Activated naive CD8-positive, alpha-beta T cell treated with anti-CD3 and anti-CD28 coated beads, Interleukin-2, amount 10 ng/mL, durations not matched to agents 7 days and 5 days (primary cell): ENCODE results near the gene GIPC3. TPM values are rescaled to one million over a fixed set of nuclear protein-coding genes. Genes with fewer than 3 reads are reported as not detected.

ENCODE experiments used
- ATAC-seq: fragments of 150-1000 bp; cut with Tn5 transposase; one replicate; pipeline ENCODE4 v1.10.0; 2021; ENCODE audit warnings: low read depth, moderate library complexity
- POLR2A ChIA-PET: fragments of 350-600 bp; sonication (Branson Sonifier 250); formaldehyde crosslinking; loops from one replicate; lab custom pipeline; 2021; ENCODE audit warnings: antibody characterized with exemption; lab: Charles Lee
- DNase-seq: peaks from one replicate; pipeline ENCODE4 v3.0.0; 2021
- H3K27ac Mint-ChIP-seq: one replicate; pipeline ENCODE4 v1.8.0; 2022; ENCODE audit warnings: mild to moderate bottlenecking, mixed read lengths
- H3K27me3 Mint-ChIP-seq: one replicate; pipeline ENCODE4 v1.8.0; 2022; ENCODE audit warnings: mild to moderate bottlenecking, moderate library complexity, mixed read lengths
- H3K36me3 Mint-ChIP-seq: one replicate; pipeline ENCODE4 v1.8.0; 2021; ENCODE audit warnings: mild to moderate bottlenecking, mixed read lengths
- H3K4me1 Mint-ChIP-seq: one replicate; pipeline ENCODE4 v1.8.0; 2021; ENCODE audit warnings: mixed read lengths
- H3K4me3 Mint-ChIP-seq: one replicate; pipeline ENCODE4 v1.8.0; 2022; ENCODE audit warnings: mild to moderate bottlenecking, moderate library complexity, mixed read lengths
- H3K9me3 Mint-ChIP-seq: one replicate; pipeline ENCODE4 v1.8.0; 2021; ENCODE audit warnings: mixed read lengths
- total RNA-seq, 2 experiments: library from RNA; stranded (reverse); gene quantifications; one replicate each; pipeline ENCODE4 v1.2.3, GENCODE V29; 2021

The GIPC3 gene
- total RNA-seq, 2 experiments from 2014 or later = 1.4 to 1.5 TPM

GRCh38 chr19:3590991-3591659 lies 5.8 kb downstream of the GIPC3 start:
- Mint-ChIP-seq H3K27ac (no peak overlapping the region), H3K9me3 (peaks cover 2% of the 10 kb centered on the region), H3K4me3 (no peak overlapping the region), H3K4me1 (no peaks in the 10 kb centered on the region), H3K27me3 (no peaks in the 10 kb centered on the region), H3K36me3 (no peaks in the 10 kb centered on the region)
- DNase-seq (no peak), ATAC-seq (no peak)
- POLR2A ChIA-PET = interaction anchor here (0.9 kb wide), 1 partner anchor 17 kb away, joined by 3 read pairs; no protein-coding TSS in a partner anchor

GRCh38 chr19:3591876-3592613 lies 6.8 kb downstream of the GIPC3 start:
- no peak overlapping the region for H3K4me3 Mint-ChIP-seq
- H3K4me1 Mint-ChIP-seq = no peaks in the 10 kb centered on the region
- DNase-seq = no peak
- H3K27me3 Mint-ChIP-seq = no peaks in the 10 kb centered on the region
- no peak overlapping the region for H3K27ac Mint-ChIP-seq
- peaks cover 2% of the 10 kb centered on the region for H3K9me3 Mint-ChIP-seq
- H3K36me3 Mint-ChIP-seq = no peaks in the 10 kb centered on the region
- no peak for ATAC-seq
- POLR2A ChIA-PET = no interaction called here

- Mint-ChIP-seq H3K27ac (no peak overlapping the region), H3K4me1 (no peaks in the 10 kb centered on the region), H3K9me3 (peaks cover 2% of the 10 kb centered on the region), H3K4me3 (no peak overlapping the region), H3K36me3 (no peaks in the 10 kb centered on the region), H3K27me3 (no peaks in the 10 kb centered on the region)
- ATAC-seq = no peak
- POLR2A ChIA-PET = no interaction called here
- no peak for DNase-seq
Measured at GRCh38 chr19:3593156-3593555, 7.9 kb downstream of the GIPC3 start.

- H3K9me3 Mint-ChIP-seq = peaks cover 2% of the 10 kb centered on the region
- no peak for DNase-seq
- H3K4me3 Mint-ChIP-seq = no peak overlapping the region
- H3K27ac Mint-ChIP-seq = no peak overlapping the region
- no peaks in the 10 kb centered on the region for H3K4me1 Mint-ChIP-seq
- H3K36me3 Mint-ChIP-seq = no peaks in the 10 kb centered on the region
- POLR2A ChIA-PET = no interaction called here
- no peaks in the 10 kb centered on the region for H3K27me3 Mint-ChIP-seq
- ATAC-seq = no peak
Measured at GRCh38 chr19:3595521-3596061, 10.3 kb downstream of the GIPC3 start.

- no peak overlapping the region for H3K4me3 Mint-ChIP-seq
- no peaks in the 10 kb centered on the region for H3K4me1 Mint-ChIP-seq
- DNase-seq = no peak
- no peak for ATAC-seq
- no peak overlapping the region for H3K27ac Mint-ChIP-seq
- POLR2A ChIA-PET = no interaction called here
- H3K36me3 Mint-ChIP-seq = no peaks in the 10 kb centered on the region
- H3K9me3 Mint-ChIP-seq = no peaks in the 10 kb centered on the region
- H3K27me3 Mint-ChIP-seq = no peaks in the 10 kb centered on the region
Measured at GRCh38 chr19:3599776-3600187, 14.5 kb downstream of the GIPC3 start.

- POLR2A ChIA-PET = interaction anchor here (0.7 kb wide), 1 partner anchor 317 kb away, joined by 5 read pairs; no protein-coding TSS in a partner anchor
- no peaks in the 10 kb centered on the region for H3K36me3 Mint-ChIP-seq
- DNase-seq = no peak
- no peak overlapping the region for H3K4me3 Mint-ChIP-seq
- H3K4me1 Mint-ChIP-seq = no peaks in the 10 kb centered on the region
- no peaks in the 10 kb centered on the region for H3K27me3 Mint-ChIP-seq
- ATAC-seq = no peak
- H3K9me3 Mint-ChIP-seq = no peaks in the 10 kb centered on the region
- no peak overlapping the region for H3K27ac Mint-ChIP-seq
Measured at GRCh38 chr19:3601021-3601420, 15.7 kb downstream of the GIPC3 start.

- ATAC-seq = no peak
- Mint-ChIP-seq H3K4me1 (peaks cover 8% of the 10 kb centered on the region), H3K27me3 (no peaks in the 10 kb centered on the region), H3K36me3 (no peaks in the 10 kb centered on the region), H3K27ac (no peak overlapping the region), H3K9me3 (no peaks in the 10 kb centered on the region), H3K4me3 (no peak overlapping the region)
- no peak for DNase-seq
- POLR2A ChIA-PET = no interaction called here
Measured at GRCh38 chr19:3603121-3603811, 18.0 kb downstream of the GIPC3 start.

GRCh38 chr19:3604227-3604986 lies 19.1 kb downstream of the GIPC3 start:
- Mint-ChIP-seq H3K9me3 (no peaks in the 10 kb centered on the region), H3K27me3 (no peaks in the 10 kb centered on the region), H3K36me3 (no peaks in the 10 kb centered on the region), H3K4me3 (no peak overlapping the region), H3K4me1 (peaks cover 10% of the 10 kb centered on the region), H3K27ac (peak overlapping the region; percentile 45)
- DNase-seq (no peak), ATAC-seq (peak; percentile 16)
- POLR2A ChIA-PET = interaction anchor here (1.0 to 1.2 kb wide), 2 partner anchors 17 to 47 kb away, joined by 4 to 5 read pairs; partner anchors contain the start of gene MFSD12

GRCh38 chr19:3604987-3605343 lies 19.7 kb downstream of the GIPC3 start:
- POLR2A ChIA-PET = interaction anchor here (1.0 to 1.2 kb wide), 2 partner anchors 16 to 47 kb away, joined by 4 to 5 read pairs; partner anchors contain the start of gene MFSD12

GRCh38 chr19:3605361-3605760 lies 20.1 kb downstream of the GIPC3 start:
- peaks cover 10% of the 10 kb centered on the region for H3K4me1 Mint-ChIP-seq
- H3K9me3 Mint-ChIP-seq = no peaks in the 10 kb centered on the region
- no peak overlapping the region for H3K27ac Mint-ChIP-seq
- no peak for ATAC-seq
- POLR2A ChIA-PET = interaction anchor here (1.0 to 1.2 kb wide), 2 partner anchors 16 to 48 kb away, joined by 4 to 5 read pairs; partner anchors contain the start of gene MFSD12
- no peaks in the 10 kb centered on the region for H3K27me3 Mint-ChIP-seq
- no peaks in the 10 kb centered on the region for H3K36me3 Mint-ChIP-seq
- DNase-seq = no peak
- no peak overlapping the region for H3K4me3 Mint-ChIP-seq

More at GRCh38 chr19:3604987-3605343, 19.7 kb downstream of the GIPC3 start:
- Mint-ChIP-seq H3K36me3 (no peaks in the 10 kb centered on the region), H3K4me1 (peaks cover 10% of the 10 kb centered on the region), H3K27ac (no peak overlapping the region), H3K4me3 (no peak overlapping the region), H3K9me3 (no peaks in the 10 kb centered on the region), H3K27me3 (no peaks in the 10 kb centered on the region)
- ATAC-seq (peak; percentile 65), DNase-seq (peak; percentile 64)

GRCh38 chr19:3605770-3606169 lies 20.5 kb downstream of the GIPC3 start:
- Mint-ChIP-seq H3K36me3 (no peaks in the 10 kb centered on the region), H3K27ac (no peak overlapping the region), H3K4me1 (peaks cover 10% of the 10 kb centered on the region), H3K27me3 (no peaks in the 10 kb centered on the region), H3K4me3 (no peak overlapping the region), H3K9me3 (no peaks in the 10 kb centered on the region)
- ATAC-seq (no peak), DNase-seq (no peak)
- POLR2A ChIA-PET = no interaction called here

GRCh38 chr19:3606174-3606689 lies 21.0 kb downstream of the GIPC3 start:
- Mint-ChIP-seq H3K27ac (no peak overlapping the region), H3K4me1 (peaks cover 10% of the 10 kb centered on the region), H3K36me3 (no peaks in the 10 kb centered on the region), H3K4me3 (no peak overlapping the region), H3K27me3 (no peaks in the 10 kb centered on the region), H3K9me3 (no peaks in the 10 kb centered on the region)
- ATAC-seq = peak; percentile 40
- POLR2A ChIA-PET = no interaction called here
- peak; percentile 65 for DNase-seq
